Iris pigment epithelial cell (primary cell): ENCODE results near the gene MARK1.
A peak's percentile ranks its signal among the peaks of the same experiment; 100 is the strongest.

Source experiments
- DNase-seq: peaks from one replicate; pipeline ENCODE4 v3.0.0-alpha.2; 2011; ENCODE audit warnings: low read depth

The MARK1 gene

DNA sequence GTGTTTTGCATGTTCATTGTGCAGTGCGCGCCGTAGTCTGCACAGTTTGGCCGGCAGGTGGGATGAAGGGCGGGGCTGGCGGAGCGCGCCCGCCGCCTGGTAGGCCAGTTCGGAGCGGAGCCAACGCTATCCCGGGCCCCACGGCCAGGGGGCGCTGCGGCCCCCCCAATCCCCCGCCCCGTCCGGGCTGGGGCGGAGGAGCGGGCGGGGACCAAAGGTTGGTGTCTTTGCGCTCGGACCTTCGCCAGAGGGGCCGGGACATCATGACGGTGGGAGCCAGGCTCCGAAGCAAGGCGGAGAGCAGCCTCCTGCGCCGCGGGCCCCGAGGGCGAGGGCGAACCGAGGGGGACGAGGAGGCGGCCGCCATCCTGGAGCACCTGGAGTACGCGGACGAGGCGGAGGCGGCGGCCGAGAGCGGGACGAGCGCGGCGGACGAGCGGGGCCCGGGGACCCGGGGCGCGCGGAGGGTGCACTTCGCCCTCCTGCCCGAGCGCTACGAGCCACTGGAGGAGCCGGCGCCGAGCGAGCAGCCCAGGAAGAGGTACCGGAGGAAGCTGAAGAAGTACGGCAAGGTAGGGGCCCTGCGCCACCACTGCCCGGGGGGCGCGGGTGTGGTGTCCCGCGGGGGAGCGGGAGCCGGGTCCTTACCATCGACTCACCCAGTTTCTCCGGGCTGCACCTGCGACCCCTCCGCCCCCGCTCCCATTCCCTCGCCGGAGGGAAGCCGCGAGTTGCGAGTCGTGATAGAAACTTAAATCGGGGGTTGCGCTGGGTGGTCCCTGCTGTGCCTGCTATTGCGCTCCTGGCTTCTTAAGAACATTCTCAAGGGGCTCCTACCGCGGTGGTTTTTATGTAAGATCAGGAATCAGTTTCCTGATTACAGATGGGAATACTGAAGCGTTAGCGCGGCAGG lies 162.5 kb downstream of the MARK1 start, which contains the start of gene C1orf115:
Gene C1orf115 (plus strand): TSS at position 224 of the 913 bp plus-strand sequence. CDS start 40 bp downstream, at position 264.
- peak; percentile 28 for DNase-seq

DNA sequence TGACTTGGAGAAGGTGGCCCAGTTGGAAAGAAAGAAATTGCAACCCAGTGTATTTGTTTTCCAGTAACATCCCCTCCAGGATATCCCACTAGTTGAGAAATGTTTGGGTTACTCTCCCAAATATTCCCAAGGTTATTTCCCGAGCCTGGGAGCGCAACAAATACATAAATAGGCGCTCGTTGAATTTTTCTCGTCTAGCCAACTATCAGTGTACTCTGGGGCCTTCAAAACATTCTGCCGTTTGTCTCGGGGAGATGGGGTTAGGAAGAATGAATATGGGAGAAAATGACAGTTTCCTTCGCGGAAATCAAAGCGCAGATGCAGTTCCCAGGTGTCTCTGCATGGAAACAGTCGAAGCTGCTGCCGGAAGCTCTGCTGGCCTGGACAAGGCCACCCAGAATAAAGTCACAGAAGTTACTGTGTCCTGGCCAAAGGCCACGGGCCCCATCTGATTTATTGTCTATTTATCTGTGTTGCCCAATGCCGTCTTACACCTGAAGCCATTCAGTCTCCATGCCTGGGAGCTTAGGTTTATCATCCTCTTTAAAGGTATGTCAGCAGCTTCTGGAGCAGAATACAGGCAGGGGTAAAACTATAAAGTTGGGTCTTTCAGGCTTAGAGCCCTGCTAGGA lies 163.2 kb downstream of the MARK1 start:
- no peak for DNase-seq

DNA sequence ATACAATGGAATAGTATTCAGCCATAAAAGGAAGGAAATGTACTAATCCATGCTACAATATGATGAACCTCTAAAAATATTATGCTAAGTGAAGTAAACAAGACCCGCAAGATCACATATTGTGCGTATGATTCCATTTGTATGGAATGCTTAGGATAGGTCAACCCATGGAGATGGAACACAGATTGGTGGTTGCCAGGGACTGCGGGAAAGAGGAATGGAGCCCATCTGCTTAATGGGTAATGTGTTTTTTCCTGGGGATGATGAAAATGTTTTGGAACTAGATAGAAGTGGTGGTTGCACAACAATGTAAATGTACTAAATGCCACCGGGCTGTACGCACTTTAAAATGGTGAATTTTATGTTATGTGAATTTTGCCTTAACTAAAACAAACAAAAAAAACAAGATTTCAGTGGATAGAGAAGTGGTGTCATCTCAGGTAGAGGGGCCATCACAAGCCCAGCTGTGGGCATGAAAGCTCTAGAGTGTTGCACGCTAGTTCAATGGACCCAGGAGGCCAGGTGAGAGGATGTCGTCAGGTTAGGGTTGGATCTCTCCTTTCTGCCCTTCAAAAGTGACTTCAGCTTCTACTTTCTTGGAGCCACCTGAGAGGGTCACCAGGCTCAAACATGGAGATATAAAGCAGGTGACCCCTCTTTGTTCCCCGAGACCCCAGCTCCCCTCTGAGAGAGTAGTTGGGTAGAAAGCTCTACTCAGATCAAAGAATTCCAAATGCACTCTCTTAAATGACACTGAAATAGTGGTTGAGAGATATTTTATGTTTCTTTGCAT lies 164.7 kb downstream of the MARK1 start:
- no peak for DNase-seq

DNA sequence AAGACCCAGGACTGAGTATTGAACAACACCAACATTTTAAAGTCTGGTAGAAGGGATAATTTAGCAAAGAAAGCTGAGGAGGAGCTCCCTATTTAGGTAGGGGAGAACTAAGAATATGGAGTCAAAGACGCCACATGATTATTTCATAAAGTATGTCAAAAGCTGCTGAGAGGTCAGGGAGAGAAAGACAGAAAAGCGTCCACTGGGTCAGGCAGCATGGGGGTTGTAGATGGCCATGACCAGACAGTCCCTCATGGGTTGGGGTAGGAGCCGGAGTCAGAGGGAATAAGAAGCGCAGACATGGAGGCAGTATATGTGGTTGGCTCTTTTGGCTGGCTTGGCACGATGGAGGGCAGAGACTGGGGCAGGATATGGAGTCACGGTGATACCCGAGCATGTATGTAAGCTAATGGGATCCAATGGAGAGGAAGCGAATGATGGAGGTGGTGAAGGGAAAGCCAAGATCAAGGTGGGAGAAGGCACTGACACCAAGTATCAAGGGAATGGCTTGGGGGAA lies 167.0 kb downstream of the MARK1 start:
- no peak for DNase-seq

DNA sequence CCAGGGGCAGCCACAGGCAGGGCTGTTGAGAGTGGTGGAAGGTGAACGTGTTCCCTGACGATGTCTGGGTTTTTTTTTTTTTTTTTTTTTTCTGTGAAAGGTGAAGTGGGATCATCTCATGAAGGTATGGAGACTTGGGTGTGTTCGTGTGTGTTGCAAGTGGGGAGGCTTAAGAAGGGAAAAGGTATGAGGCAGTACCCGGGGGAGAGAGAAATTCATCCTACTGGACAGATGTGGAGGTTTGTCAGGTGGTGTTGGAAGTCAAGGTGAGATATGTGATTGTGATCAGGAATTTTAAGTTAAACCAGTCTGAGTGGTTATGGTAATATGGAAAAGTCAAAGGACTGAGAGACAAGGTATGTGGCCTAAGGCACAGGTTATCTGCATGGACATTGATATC lies 167.5 kb downstream of the MARK1 start:
- no peak for DNase-seq

DNA sequence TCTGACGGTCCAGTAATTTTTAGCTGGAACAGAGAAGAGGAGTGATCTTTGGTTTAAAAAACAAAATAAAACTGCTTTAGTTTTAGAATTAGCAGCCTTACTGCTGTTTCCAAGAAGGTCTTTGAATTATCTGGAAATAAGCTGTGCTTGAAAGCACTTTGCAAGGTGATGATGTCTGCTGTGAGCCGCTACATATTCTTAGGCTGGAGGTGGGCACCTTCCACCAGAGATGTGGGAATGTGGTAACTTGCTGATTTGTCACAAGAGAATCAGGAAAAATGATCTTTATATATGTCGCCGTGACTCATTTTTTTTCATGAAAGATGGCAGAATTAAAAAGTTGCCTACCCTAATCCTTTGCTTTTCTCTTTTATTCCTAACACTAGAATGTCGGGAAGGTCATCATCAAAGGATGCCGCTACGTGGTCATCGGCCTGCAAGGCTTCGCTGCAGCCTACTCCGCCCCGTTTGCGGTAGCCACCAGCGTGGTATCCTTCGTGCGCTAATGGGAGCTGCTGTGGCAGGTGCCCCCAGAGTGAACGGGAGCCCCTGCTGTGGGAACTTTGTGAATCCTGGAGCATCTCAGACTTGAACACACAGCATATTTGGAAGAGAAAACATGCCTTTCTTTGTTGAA lies 168.4 kb downstream of the MARK1 start:
- no peak for DNase-seq

DNA sequence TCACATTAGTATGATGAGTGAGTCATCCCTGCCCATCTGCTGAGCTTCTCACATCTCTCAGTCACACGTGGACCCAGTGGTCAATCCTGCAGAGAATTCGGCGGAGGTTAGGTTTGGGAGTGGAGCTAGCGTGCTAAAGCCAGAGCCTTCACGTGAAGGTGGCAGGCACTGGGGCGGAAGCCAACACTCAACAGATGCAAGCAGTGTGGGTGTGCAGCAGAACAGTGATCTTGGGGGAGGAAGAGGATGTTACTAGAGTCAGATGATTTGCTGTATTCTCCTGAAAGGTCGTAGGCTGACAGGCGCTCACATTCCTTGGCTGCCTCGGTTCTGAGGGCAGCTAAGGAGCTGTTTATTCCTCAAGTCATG lies 168.9 kb downstream of the MARK1 start:
- peak; percentile 24 for DNase-seq

DNA sequence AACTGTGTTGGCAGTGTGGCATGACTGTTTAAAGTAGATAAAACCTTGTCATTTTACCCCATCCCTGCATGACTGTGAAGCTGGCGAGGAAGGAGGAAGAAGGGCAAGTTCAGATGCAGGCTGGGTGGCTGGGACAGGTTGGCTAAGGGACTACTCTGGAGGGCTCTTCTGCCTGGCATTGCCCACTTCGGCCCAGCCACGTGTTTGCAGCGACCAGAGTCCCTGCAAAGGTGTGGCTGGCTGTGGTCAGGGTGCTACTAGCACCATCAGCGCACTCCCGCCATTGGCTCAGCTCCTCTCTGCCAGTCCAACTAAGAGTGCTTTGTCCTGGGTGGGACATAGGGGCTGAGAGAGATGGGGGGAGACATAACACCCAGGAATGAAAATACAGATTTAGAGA lies 169.4 kb downstream of the MARK1 start:
- DNase-seq, result no peak

DNA sequence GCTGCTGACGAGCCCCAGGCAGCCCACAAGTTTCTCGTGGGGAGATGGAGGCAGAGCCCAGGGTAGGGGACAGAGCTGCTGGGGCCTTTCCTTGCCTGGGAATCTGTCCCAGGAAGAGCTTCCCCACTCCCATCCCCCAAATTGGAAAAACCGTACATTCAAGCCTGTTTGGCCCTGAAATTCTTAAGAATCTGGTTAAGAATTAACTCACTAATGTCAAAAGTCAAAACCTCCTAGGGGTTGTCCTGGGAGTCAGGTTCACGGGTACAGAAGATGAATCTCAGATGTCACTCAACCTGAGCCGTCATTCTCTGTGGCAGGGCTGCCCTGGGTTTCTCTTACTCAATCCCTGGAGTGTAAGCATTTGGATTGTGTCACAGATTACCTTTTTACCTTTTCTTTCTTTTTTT lies 170.7 kb downstream of the MARK1 start:
- DNase-seq, result no peak

DNA sequence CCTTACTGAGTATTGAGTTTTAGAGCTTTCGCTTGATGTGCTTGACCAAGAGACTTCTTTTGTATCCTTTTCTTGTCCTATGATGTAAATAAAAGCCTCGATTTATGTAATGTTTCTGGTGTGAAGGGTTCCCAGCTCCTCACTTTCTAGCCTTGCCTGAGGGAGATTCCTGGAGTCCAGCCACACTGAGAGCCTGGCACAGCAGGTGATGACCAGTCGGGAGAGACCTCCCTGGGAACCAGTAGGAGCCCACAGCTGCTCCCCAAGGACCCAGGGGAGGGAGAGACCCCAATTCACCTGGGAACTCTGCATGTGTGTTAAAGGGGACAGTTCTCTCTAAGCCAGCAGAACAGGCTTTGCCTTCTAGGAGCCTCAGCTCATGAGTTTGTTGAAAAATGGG lies 171.1 kb downstream of the MARK1 start:
- no peak for DNase-seq

DNA sequence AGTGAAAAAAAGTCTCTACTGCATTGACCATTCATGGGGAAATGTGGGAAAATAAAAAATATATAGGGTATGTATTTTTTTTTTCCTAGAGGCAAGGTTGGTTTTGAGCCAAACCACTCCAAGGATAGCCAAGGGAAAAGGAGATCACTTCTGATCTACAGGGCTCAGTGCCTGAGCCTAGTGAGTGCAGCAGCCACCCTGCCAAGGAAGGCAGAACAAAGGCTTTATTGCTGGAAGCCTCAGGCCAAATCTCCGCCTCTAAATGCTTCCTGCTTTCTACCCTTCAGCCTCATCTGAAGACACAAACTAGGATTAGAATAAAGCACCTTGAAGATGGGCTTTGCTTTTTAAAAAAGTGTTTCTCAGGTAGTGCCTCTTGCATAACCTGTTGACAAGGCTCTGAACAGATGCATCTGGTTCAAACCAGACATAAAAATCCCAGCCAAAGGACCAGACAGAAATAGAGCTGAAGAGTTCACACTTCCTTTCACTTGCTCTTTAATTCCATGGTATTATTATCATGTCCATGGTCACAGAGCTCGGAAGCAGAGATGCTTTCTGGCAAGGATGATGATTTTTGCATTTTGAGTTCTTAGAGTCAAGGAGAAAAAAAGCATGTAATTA lies 172.7 kb downstream of the MARK1 start:
- DNase-seq, result no peak

DNA sequence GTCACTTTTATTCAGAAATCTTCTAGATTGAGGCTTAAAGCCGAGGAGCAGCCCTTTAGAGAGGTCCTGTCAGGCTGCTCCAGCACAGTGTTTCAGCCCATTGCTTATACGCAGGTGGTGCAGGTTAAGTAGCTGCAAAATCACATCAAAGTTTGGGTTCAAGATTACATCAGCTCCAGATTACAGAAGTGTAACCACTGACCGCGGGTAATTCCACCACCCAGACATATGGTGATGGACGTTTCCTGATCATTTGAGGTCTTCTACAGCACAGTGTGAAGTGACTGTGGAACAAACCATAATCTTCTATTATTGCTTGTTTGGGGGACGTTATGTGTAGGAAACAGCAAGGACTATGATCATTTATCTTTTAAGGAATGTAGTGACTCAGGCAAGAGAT lies 174.0 kb downstream of the MARK1 start:
- DNase-seq, result no peak

DNA sequence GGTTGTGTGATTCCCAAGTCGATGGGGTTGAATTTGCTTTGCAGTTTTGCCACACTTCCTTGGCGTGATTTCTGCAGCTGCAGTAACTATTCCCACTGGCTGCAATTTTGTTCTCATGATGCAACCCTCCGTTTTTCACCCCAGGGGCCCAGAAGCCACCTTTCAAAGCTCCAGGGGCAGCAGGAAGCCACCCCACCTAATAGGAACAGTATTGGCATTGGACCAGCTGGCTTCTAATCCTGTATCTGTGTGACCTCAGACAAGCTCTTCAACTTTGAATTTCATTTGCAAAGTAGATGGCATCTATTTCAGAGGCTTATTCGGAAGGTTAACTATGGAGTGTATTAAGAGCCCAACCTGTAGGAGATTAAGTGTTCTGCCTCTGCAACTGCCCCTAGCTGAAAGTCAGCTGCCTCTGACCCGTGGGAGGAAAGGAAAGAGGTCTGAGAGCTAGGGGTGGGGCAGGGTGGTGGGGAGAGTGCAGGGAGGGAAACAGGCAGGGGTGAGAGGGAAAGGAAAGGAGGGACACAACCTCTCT lies 174.9 kb downstream of the MARK1 start:
- DNase-seq, result no peak

DNA sequence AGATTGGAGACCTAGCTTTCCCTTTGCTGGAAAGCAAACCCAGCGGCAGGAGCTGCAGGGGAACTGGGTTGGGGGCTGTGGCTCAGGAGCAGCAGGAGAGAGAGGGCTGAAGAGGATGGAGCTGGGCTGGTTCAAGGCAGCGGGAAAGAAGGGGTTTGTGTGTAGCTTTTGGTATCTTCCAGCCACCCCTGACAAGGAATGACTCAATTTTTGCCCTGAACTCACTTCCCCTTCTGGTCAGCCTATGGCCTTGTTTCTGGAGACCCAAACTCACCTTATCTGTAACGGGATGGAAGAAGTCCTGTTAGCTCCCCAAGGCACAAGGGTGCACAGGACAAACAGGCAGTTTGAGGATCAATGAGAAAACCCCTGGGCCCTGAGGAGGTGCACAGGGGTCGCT lies 175.4 kb downstream of the MARK1 start:
- no peak for DNase-seq

DNA sequence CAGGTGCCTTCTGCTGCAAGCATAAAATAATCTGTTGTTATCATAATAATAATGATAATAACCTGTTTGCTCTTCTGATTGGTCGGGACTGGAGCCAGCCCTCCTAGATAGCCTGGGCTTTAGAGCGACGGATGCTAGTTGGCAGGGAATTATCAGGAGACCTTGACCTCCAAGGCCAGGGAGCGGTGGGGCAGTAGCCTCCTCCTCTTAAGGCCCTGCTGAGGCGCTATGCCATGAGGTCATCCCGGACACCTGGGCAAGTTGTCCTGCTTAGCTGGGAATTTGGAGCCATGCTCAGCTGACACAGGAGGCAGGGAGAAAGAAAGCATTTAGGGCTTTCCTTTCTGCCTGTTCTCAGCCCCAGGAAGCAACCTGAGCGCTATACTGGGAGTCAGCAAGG lies 177.8 kb downstream of the MARK1 start:
- no peak for DNase-seq

DNA sequence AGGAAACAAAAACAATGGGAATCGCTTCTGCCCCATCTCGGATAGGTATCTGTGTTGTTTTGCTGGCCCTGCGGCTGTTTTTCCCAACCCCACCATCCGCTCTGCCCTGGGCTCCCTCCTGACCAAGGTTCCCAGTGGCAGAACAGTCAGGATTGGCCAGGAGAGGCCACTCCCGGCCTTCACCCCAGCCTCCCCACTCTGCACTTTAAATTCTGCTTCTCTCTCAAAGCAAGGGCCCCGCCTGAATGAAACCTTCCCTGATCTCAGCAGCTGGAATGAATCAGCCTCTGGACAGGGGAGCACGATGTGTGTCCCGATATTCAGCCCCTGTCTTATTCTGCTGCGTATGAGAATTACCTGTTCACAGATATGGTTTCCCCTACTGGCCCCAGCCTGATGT lies 178.5 kb downstream of the MARK1 start:
- no peak for DNase-seq

DNA sequence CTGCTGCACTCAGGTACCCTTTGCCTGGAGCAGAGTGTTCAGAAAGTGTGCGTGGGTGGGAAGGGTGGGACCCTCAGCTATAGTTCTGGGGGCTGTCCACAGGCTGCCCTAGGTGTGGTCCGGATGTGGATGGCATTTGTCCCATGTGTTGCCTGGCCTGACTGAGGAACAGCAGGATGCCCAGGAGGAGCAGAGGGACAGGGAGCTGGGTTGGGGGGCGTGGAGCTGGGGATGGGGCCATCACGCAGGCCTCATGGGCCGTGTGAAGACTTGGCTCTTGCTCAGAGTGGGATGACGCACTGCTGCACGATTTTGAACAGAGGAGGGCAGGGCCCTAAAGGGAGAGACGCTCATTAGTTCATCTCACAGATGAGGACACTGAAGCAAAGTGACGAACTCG lies 179.2 kb downstream of the MARK1 start:
- no peak for DNase-seq

DNA sequence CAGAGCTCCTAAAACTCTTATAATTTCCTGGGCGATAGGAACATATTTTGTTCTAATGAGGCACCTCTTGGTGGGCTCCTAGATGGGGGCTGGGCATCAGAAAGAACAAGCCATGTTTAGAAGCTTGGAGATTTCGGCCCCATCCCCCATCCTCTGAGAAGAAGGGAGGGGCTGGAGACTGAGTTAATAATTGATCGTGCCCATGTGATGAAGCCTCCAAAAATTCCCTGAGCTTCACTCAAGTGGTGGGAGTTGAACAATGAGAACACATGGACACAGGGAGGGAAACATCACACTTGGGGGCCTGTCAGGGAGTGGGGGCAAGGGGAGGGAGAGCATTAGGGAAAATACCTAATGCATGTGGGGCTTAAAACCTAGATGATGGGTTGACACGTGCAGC lies 180.3 kb downstream of the MARK1 start:
- DNase-seq, result no peak

DNA sequence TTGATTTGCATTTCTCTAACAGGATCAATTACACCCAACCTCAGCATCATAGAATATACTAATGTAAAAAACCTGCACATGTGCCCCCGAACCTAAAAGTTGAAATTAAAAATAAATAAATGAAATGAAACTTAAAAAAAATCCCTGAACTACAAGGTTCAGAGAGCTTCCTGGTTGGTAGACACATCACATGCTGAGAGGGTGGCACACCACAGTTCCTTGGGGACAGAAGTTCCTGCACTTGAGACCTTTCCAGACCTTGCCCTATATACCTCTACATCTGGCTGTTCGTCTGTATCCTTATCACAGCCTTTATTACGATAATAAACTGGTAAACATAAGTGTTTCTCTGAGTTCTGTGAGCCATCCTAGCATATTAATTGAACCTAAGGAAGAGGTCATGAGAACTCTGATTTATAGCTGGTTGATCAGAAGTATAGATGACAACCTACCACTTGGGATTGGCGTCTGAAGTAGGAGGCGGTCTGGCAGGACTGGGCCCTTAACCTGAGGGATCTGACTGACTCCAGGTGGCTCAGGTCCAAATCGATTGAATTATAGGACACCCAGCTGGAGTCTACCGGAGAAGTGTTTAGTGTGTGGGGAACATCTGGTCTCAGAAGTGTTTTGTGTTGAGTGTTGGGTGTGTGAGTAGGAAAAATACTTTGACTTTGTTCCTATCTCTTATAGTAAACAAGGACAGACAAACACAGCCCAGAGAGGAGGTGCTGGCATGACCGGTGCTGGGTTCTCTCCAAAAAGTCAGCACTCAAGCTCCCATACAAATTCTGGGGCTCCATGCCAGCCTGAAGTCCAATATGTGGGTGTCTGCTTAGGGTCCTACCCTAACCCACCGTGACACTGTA lies 181.2 kb downstream of the MARK1 start:
- DNase-seq, result no peak

DNA sequence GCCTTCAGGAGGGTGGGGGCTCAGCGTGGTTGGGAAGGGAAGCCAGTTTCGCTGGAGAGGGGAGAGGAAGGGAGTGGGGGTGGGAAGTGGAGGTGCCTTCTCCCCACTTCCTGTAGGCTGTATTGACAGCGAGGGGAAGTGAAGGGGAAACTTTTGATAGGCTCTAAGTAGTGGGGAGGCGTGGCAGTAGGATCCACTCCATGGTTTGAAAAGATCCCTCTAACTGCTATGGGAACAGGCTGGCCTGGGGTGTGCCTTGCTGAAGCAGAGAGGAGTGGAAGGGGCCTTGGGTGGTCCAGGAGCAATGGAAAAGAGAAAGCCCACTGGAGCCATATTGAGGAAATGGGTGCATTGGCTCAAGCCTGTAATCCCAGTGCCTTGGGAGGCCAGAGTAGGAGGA lies 182.4 kb downstream of the MARK1 start:
- DNase-seq, result no peak
